ENCODE results near the gene NPIPA5. TPM values are rescaled to one million over a fixed set of nuclear protein-coding genes. Genes with fewer than 3 reads are reported as not detected.
"Not testable (repeated sequence)": the region's sequence is repeated elsewhere in the genome, so short reads cannot be mapped to it uniquely, and the experiment has no call there.

Gene NPIPA5
- total RNA-seq, result 1 to 10 TPM; 2.4 to 6.6 TPM

- H3K36me3 ChIP-seq; H3K27me3 ChIP-seq; DNase-seq; H3K4me3 ChIP-seq; H3K27ac ChIP-seq; H3K9ac ChIP-seq (ENCODE audit: low read depth in 2 of 2, low read length in 2 of 2); H3K9me3 ChIP-seq; intact Hi-C loops (cut with DNase I); H3K4me1 ChIP-seq: not testable (repeated sequence)
These were observed at the start of gene NPIPA5 for GRCh38 chr16:15378194-15378593. Gene NPIPA5, minus strand, starts transcription at chr16:15378294. Its CDS starts 0 bp downstream, at chr16:15378294.

GRCh38 chr16:15427648-15428239, 49.6 kb upstream of the NPIPA5 start:
- intact Hi-C loops (cut with DNase I), result no loop called here
- Histone ChIP-seq H3K4me1 (no peaks in the 10 kb centered on the region), H3K4me3 (no peak overlapping the region), H3K9me3 (no peaks in the 10 kb centered on the region), H3K9ac (ENCODE audit: low read depth in 2 of 2, low read length in 2 of 2) (no peak overlapping the region), H3K27me3 (no peaks in the 10 kb centered on the region), H3K36me3 (no peaks in the 10 kb centered on the region), H3K27ac (no peak overlapping the region)
- TF ChIP-seq, protein P1, sequence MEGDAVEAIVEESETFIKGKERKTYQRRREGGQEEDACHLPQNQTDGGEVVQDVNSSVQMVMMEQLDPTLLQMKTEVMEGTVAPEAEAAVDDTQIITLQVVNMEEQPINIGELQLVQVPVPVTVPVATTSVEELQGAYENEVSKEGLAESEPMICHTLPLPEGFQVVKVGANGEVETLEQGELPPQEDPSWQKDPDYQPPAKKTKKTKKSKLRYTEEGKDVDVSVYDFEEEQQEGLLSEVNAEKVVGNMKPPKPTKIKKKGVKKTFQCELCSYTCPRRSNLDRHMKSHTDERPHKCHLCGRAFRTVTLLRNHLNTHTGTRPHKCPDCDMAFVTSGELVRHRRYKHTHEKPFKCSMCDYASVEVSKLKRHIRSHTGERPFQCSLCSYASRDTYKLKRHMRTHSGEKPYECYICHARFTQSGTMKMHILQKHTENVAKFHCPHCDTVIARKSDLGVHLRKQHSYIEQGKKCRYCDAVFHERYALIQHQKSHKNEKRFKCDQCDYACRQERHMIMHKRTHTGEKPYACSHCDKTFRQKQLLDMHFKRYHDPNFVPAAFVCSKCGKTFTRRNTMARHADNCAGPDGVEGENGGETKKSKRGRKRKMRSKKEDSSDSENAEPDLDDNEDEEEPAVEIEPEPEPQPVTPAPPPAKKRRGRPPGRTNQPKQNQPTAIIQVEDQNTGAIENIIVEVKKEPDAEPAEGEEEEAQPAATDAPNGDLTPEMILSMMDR (IDR thresholded peaks at IDR 0.05), result peak; percentile 47
- DNase-seq, result peak; percentile 57

GRCh38 chr16:15426796-15427195, 48.7 kb upstream of the NPIPA5 start:
- TF ChIP-seq, protein P1 (IDR thresholded peaks at IDR 0.05), result no peak
- intact Hi-C loops (cut with DNase I), result no loop called here
- H3K9ac ChIP-seq (ENCODE audit: low read depth in 2 of 2, low read length in 2 of 2), result no peak overlapping the region

DNA sequence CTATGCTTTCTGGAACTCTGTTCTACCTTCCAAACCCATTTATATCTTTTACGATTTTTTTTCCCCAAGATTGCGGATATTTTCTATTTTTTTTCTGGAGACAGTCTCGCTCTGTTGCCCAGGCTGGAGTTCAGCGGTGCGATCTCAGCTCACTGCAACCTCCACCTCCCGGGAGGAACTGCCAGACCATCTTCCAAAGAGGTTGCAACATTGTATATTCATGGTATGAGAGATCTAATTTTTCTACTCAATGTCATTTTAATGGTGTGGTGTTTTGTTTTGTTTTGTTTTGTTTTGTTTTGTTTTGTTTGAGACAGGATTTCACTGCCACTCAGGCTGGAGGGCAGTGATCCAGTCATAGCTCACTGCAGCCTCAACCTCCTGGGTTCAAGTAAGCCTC, 47.8 kb upstream of the NPIPA5 start:
- no peaks in the 10 kb centered on the region for H3K4me1 ChIP-seq
- no peak overlapping the region for H3K27ac ChIP-seq
- TF ChIP-seq, protein P1 (IDR thresholded peaks at IDR 0.05), result no peak
- H3K9me3 ChIP-seq, result no peaks in the 10 kb centered on the region
- H3K27me3 ChIP-seq, result no peaks in the 10 kb centered on the region
- intact Hi-C loops (cut with DNase I), result no loop called here
- no peaks in the 10 kb centered on the region for H3K36me3 ChIP-seq
- H3K4me3 ChIP-seq, result no peak overlapping the region
- no peak for DNase-seq
- H3K9ac ChIP-seq (ENCODE audit: low read depth in 2 of 2, low read length in 2 of 2), result no peak overlapping the region

More at GRCh38 chr16:15426796-15427195, 48.7 kb upstream of the NPIPA5 start:
- Histone ChIP-seq H3K9me3 (no peaks in the 10 kb centered on the region), H3K4me3 (no peak overlapping the region), H3K36me3 (no peaks in the 10 kb centered on the region), H3K4me1 (no peaks in the 10 kb centered on the region), H3K27me3 (no peaks in the 10 kb centered on the region), H3K27ac (no peak overlapping the region)
- DNase-seq, result no peak

DNA sequence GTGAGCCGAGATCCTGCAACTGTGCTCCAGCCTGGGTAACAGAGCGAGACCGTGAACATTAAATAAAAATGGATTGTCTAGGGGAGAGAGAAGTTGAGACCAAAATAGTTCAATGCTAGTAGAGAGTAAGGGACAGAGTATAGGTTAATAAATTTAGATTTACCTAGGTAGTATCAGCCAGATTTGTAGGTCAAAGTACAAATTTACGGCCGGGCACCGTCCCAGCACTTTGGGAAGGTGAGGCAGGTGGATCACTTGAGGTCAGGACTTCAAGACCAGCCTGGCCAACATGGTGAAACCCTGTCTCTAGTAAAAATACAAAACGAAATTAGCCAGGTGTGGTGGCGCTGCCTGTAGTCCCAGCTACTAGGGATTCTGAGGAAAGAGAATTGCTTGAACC, 44.1 kb upstream of the NPIPA5 start:
- no peak for DNase-seq
- no peaks in the 10 kb centered on the region for H3K9me3 ChIP-seq
- H3K27ac ChIP-seq, result no peak overlapping the region
- intact Hi-C loops (cut with DNase I), result no loop called here
- H3K4me1 ChIP-seq, result no peaks in the 10 kb centered on the region
- H3K36me3 ChIP-seq, result no peaks in the 10 kb centered on the region
- no peak overlapping the region for H3K9ac ChIP-seq (ENCODE audit: low read depth in 2 of 2, low read length in 2 of 2)
- no peaks in the 10 kb centered on the region for H3K27me3 ChIP-seq
- TF ChIP-seq, protein P1 (IDR thresholded peaks at IDR 0.05), result no peak
- H3K4me3 ChIP-seq, result no peak overlapping the region

GRCh38 chr16:15421696-15422095, 43.6 kb upstream of the NPIPA5 start:
- H3K27me3 ChIP-seq; H3K9me3 ChIP-seq; H3K27ac ChIP-seq; intact Hi-C loops (cut with DNase I); H3K4me3 ChIP-seq; H3K36me3 ChIP-seq; H3K4me1 ChIP-seq; H3K9ac ChIP-seq (ENCODE audit: low read depth in 2 of 2, low read length in 2 of 2); DNase-seq: not testable (repeated sequence)

All from colonic mucosa (tissue), 4 donors.